A673 (cell line): ENCODE results near the gene RNU6-8.

Experiments used
- EZH2 ChIP-seq: fragments of 200-600 bp; sonication (generic); IDR thresholded peaks from 2 replicates; pipeline ENCODE4 v1.6.1; 2017; ENCODE audit warnings: borderline replicate concordance, low read depth, mild to moderate bottlenecking, mixed read lengths, antibody characterized with exemption, low read length; ENCODE audit not compliant: poor library complexity, severe bottlenecking
- TF ChIP-seq, protein P1 (sequence below): fragments of 300-800, 200-600 bp; sonication (generic); conservative IDR thresholded peaks from 2 replicates; pipeline ENCODE4 v1.5.1; 2017; ENCODE audit warnings: low read depth, mild to moderate bottlenecking, antibody characterized with exemption, low read length, moderate library complexity, mixed read lengths

DNA sequence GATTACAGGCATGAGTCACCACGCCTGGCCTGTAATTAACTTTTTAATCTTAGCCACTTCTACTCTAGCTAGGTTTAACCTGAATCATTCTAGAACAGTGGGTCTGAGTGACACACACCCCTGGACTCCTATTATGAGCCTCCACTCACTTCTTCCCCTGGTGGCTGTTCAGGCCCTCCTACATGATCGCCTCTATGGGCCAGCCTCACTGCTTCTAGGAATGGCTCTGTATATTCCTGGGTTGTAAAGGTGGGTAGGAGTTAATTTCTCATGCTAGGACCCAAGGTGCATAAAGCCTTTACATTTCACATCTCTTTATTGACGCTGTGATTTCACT, 8.0 kb upstream of the RNU6-8 start:
- TF ChIP-seq, protein P1, sequence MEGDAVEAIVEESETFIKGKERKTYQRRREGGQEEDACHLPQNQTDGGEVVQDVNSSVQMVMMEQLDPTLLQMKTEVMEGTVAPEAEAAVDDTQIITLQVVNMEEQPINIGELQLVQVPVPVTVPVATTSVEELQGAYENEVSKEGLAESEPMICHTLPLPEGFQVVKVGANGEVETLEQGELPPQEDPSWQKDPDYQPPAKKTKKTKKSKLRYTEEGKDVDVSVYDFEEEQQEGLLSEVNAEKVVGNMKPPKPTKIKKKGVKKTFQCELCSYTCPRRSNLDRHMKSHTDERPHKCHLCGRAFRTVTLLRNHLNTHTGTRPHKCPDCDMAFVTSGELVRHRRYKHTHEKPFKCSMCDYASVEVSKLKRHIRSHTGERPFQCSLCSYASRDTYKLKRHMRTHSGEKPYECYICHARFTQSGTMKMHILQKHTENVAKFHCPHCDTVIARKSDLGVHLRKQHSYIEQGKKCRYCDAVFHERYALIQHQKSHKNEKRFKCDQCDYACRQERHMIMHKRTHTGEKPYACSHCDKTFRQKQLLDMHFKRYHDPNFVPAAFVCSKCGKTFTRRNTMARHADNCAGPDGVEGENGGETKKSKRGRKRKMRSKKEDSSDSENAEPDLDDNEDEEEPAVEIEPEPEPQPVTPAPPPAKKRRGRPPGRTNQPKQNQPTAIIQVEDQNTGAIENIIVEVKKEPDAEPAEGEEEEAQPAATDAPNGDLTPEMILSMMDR = no peak
- TF ChIP-seq EZH2 = no peak
